Measurements from ENCODE around the gene LRRC75B.
"Not testable (repeated sequence)": the region's sequence is repeated elsewhere in the genome, so short reads cannot be mapped to it uniquely, and the experiment has no call there.

DNA sequence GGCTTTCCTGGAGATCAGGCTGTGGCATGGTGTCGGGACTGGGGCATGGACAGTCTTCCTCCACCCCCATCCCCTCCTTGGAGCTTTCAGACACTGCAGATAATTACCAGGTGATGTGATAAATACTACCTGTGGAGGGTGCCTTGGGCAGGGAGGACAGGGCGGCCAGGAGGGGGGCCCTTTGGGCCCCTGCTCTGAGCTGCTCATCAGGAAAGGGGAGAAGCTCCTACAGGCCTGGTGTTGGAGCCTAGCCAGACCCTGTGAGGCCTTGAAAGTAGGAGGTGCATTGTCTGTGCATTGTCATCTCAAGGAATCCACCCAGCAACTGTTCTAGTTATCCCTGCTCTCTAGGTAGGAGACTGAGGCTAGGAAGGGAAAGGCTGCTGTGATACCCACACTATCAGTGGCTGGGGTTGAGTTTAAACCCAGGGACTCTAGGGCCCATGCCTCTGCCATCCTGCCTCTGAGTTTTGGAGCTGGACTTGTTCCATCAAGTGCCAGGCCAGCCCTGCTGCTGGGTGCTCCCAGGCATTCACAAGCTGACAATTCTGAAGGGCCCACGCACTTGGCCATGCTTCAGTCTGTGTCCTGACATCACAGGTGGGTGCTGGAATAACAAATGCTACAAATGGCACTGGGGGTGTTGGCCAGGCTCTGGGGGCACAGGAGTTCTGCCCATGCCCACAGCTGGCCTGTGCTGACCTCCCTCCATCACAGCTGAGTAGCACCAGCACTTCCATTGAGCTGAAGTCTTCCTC is 7.3 kb upstream of the LRRC75B start:
- TF ChIP-seq, protein P1, sequence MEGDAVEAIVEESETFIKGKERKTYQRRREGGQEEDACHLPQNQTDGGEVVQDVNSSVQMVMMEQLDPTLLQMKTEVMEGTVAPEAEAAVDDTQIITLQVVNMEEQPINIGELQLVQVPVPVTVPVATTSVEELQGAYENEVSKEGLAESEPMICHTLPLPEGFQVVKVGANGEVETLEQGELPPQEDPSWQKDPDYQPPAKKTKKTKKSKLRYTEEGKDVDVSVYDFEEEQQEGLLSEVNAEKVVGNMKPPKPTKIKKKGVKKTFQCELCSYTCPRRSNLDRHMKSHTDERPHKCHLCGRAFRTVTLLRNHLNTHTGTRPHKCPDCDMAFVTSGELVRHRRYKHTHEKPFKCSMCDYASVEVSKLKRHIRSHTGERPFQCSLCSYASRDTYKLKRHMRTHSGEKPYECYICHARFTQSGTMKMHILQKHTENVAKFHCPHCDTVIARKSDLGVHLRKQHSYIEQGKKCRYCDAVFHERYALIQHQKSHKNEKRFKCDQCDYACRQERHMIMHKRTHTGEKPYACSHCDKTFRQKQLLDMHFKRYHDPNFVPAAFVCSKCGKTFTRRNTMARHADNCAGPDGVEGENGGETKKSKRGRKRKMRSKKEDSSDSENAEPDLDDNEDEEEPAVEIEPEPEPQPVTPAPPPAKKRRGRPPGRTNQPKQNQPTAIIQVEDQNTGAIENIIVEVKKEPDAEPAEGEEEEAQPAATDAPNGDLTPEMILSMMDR (IDR thresholded peaks at IDR 0.05; ENCODE audit: low read length), result not testable (repeated sequence)
- not testable (repeated sequence) for TF ChIP-seq EZH2 (IDR thresholded peaks at IDR 0.05; ENCODE audit: borderline replicate concordance, low read length)
